Endothelial cell of umbilical vein (primary cell): ENCODE measurements around the gene ABCC5. TPM values are rescaled to one million over a fixed set of nuclear protein-coding genes. Genes with fewer than 3 reads are reported as not detected.

ENCODE experiments used
- BruUV-seq: library from RNA; stranded (reverse); fragments of 400-500 nt; replicated peaks from 2 replicates; lab custom pipeline; 2021; lab: Mats Ljungman, UMichigan
- CTCF ChIA-PET: fragments of 300-600, 350-600 bp; sonication (Branson Sonifier 250); formaldehyde crosslinking; loops from one replicate; lab custom pipeline; 2021; ENCODE audit warnings: antibody characterized with exemption, inconsistent platforms; lab: Charles Lee
- POLR2A ChIA-PET: fragments of 300-600, 350-600 bp; sonication (Branson Sonifier 250); formaldehyde crosslinking; loops from one replicate; lab custom pipeline; 2021; ENCODE audit warnings: antibody characterized with exemption, inconsistent platforms; lab: Charles Lee
- DNase-seq: peaks from one replicate; pipeline ENCODE4 v3.0.0-alpha.2; 2011; ENCODE audit warnings: low read depth, low spot score
- FAIRE-seq: peaks from 2 replicates; lab custom pipeline; 2011; peaks lifted over from hg19 to GRCh38; lab: Jason Lieb, UNC
- H2AFZ ChIP-seq: 2 replicates; pipeline ENCODE4 v1.6.0; 2012; ENCODE audit warnings: low read depth, low read length, control low read depth, inconsistent platforms
- H3K27ac ChIP-seq: 2 replicates; pipeline ENCODE4 v1.5.1; 2011; ENCODE audit warnings: low read depth, mild to moderate bottlenecking, control low read depth, low read length, moderate library complexity; ENCODE audit not compliant: insufficient read depth
- H3K27me3 ChIP-seq, 2 experiments: 2 replicates each; pipeline versions ENCODE4 v1.6.0 to v1.6.1; 2011; ENCODE audit warnings: low read length in 2 of 2, mixed read lengths in 1 of 2; ENCODE audit not compliant: control insufficient read depth in 2 of 2, insufficient read depth in 2 of 2
- H3K36me3 ChIP-seq, 2 experiments: 2 replicates in 1 of 2; 3 replicates in 1 of 2; pipeline ENCODE4 v1.5.1; 2011; ENCODE audit warnings: low read length in 2 of 2, mild to moderate bottlenecking in 1 of 2, moderate library complexity in 1 of 2; ENCODE audit not compliant: control insufficient read depth in 2 of 2, insufficient read depth in 2 of 2; ENCODE audit errors: extremely low read depth in 1 of 2
- H3K4me1 ChIP-seq: 3 replicates; pipeline ENCODE4 v1.5.1; 2011; ENCODE audit warnings: mild to moderate bottlenecking, low read length; ENCODE audit not compliant: control insufficient read depth, insufficient read depth; ENCODE audit errors: extremely low read depth
- H3K4me2 ChIP-seq: 2 replicates; pipeline ENCODE4 v1.6.1; 2011; ENCODE audit warnings: low read length, control low read depth, mixed read lengths; ENCODE audit not compliant: insufficient read depth
- H3K4me3 ChIP-seq, 3 experiments: fragments of 200-600 bp in 1 of 3; sonication (generic), shearing (Covaris generic) in 1 of 3; replicated peaks in 1 of 3; 2 replicates each; pipeline ENCODE4 v1.5.1; 2011 to 2016; ENCODE audit warnings: control low read depth in 3 of 3, low read length in 3 of 3, mild to moderate bottlenecking in 2 of 3, inconsistent platforms in 1 of 3, low read depth in 1 of 3, moderate library complexity in 1 of 3; ENCODE audit not compliant: insufficient read depth in 1 of 3
- H3K79me2 ChIP-seq: 2 replicates; pipeline ENCODE4 v1.6.0; 2012; ENCODE audit warnings: low read length, inconsistent platforms; ENCODE audit not compliant: control insufficient read depth, insufficient read depth
- H3K9ac ChIP-seq: replicated peaks from 2 replicates; pipeline ENCODE3; 2011; ENCODE audit warnings: low read length, control low read depth; ENCODE audit not compliant: insufficient read depth; ENCODE audit errors: extremely low read depth
- H3K9me1 ChIP-seq: replicated peaks from 3 replicates; pipeline ENCODE4 v1.6.0; 2011; ENCODE audit warnings: mild to moderate bottlenecking, low read length; ENCODE audit not compliant: control insufficient read depth, insufficient read depth; ENCODE audit errors: extremely low read depth
- H3K9me3 ChIP-seq: replicated peaks from 2 replicates; pipeline ENCODE4 v1.5.1; 2012; ENCODE audit warnings: low read length, inconsistent platforms; ENCODE audit not compliant: control insufficient read depth, insufficient read depth
- H4K20me1 ChIP-seq: replicated peaks from 2 replicates; pipeline ENCODE3; 2011; ENCODE audit warnings: mild to moderate bottlenecking, low read length; ENCODE audit not compliant: control insufficient read depth, insufficient read depth; ENCODE audit errors: extremely low read depth
- EZH2 ChIP-seq: IDR thresholded peaks from 2 replicates; pipeline ENCODE4 v1.6.1; 2012; ENCODE audit warnings: borderline replicate concordance, low read depth, mild to moderate bottlenecking, moderate library complexity, low read length, inconsistent platforms; ENCODE audit not compliant: severe bottlenecking
- FOS ChIP-seq: IDR thresholded peaks from 2 replicates; pipeline ENCODE4 v1.6.1; 2011; ENCODE audit warnings: mild to moderate bottlenecking, low read length, moderate library complexity, borderline replicate concordance; ENCODE audit not compliant: insufficient read depth
- GATA2 ChIP-seq: IDR thresholded peaks from 2 replicates; pipeline ENCODE4 v1.7.0; 2011; ENCODE audit warnings: low read depth, mild to moderate bottlenecking, moderate library complexity, mixed read lengths, low read length; ENCODE audit not compliant: insufficient read length, insufficient read depth
- JUN ChIP-seq: IDR thresholded peaks from 2 replicates; pipeline ENCODE4 v1.6.1; 2011; ENCODE audit warnings: borderline replicate concordance, low read depth; ENCODE audit not compliant: insufficient read length, insufficient read depth
- MAX ChIP-seq: IDR thresholded peaks from 2 replicates; pipeline ENCODE4 v1.6.1; 2011; ENCODE audit not compliant: insufficient read depth, insufficient read length
- MYC ChIP-seq: IDR thresholded peaks from one replicate; pipeline ENCODE4 v1.6.1; 2011; ENCODE audit warnings: mild to moderate bottlenecking, low read depth, low read length
- POLR2A ChIP-seq: IDR thresholded peaks from 2 replicates; pipeline ENCODE4 v1.6.1; 2012; ENCODE audit warnings: low read depth, mild to moderate bottlenecking, control low read depth, low read length
- POLR2AphosphoS5 ChIP-seq: IDR thresholded peaks from 2 replicates; pipeline ENCODE4 v1.6.1; 2012; ENCODE audit warnings: low read depth, mild to moderate bottlenecking, control low read depth, low read length, moderate library complexity; ENCODE audit not compliant: insufficient read depth
- dilution Hi-C: fragments of 300-500 bp; cut with MboI; formaldehyde crosslinking; loops from one replicate; pipeline ENCODE4 v1.15.0; 2019; ENCODE audit warnings: low sequenced_read_pairs; ENCODE audit not compliant: extremely low pct_ligation_motif_present
- intact Hi-C: fragments of 100-400 bp; cut with micrococcal nuclease; formaldehyde crosslinking; loops from one replicate; pipeline ENCODE4 v1.10.0; 2022
- polyA plus RNA-seq, 4 experiments: library from polyadenylated mRNA; depleted of rRNA in 3 of 4; stranded (reverse) in 3 of 4; unstranded in 1 of 4; fragments of >200 nt; gene quantifications; 2 replicates each; pipeline versions ENCODE4 v1.2.1 to v1.2.3, GENCODE V29; 2011 to 2012; ENCODE audit warnings: missing spikeins in 1 of 4
- total RNA-seq: library from RNA; stranded (reverse); gene quantifications from 2 replicates; pipeline ENCODE4 v1.2.3, GENCODE V29; 2021
- TF ChIP-seq, protein P1 (sequence below), 2 donors: IDR thresholded peaks; 1 replicate in 1 of 2; 2 replicates in 1 of 2; pipeline ENCODE4 v1.5.1; 2011; ENCODE audit warnings: low read length in 2 of 2, mild to moderate bottlenecking in 2 of 2, moderate library complexity in 2 of 2, control low read depth in 1 of 2, inconsistent platforms in 1 of 2, low read depth in 1 of 2; ENCODE audit not compliant: insufficient read depth in 1 of 2; ENCODE audit errors: extremely low read depth in 1 of 2

Gene ABCC5
- total and polyA plus RNA-seq, 2 donors (not counting 3 experiments of a cell fraction or from before 2014, with no cell fraction given) = 22.5 to 24.6 TPM

DNA sequence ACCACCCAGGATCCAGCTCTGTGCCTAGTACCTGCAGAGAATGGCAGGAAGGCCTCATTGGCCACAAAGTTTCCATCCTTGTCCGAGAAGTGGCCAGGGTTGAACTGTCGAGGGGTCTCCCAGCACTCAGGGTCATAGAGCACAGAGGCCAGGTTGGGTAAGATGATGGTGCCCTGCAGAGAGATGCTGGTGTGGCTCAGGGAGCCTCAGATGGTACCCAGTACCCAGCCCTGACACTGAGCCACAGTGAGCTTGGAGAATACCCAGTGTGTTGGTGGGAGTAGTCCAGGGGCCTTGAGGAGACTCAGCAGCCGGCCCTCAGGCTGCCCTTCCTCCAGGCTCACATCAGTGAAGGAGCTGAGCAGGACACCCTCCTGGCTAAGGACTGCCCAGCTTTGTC lies 121.5 kb downstream of the ABCC5 start:
- dilution Hi-C loops = no loop called here
- intact Hi-C loops = no loop called here
- Histone ChIP-seq H4K20me1 (no peaks in the 10 kb centered on the region), H3K9me1 (no peaks in the 10 kb centered on the region), H3K9ac (no peak overlapping the region), H3K4me1 (no peaks in the 10 kb centered on the region), H3K36me3 (no peaks in the 10 kb centered on the region), H2AFZ (no peak overlapping the region), H3K4me2 (no peak overlapping the region), H3K79me2 (no peaks in the 10 kb centered on the region), H3K27me3 (peaks cover 6 to 13% of the 10 kb centered on the region in 2 experiments), H3K27ac (no peak overlapping the region), H3K9me3 (no peaks in the 10 kb centered on the region), H3K4me3 (no peak overlapping the region)
- ChIA-PET POLR2A (no interaction called here), CTCF (interaction anchor here (0.7 to 4.8 kb wide), 33 partner anchors 9 to 398 kb away, joined by 3 to 54 read pairs (median 5); partner anchors contain the start of genes ABCC5, ABCF3, EEF1AKMT4 and EIF2B5)
- TF ChIP-seq POLR2AphosphoS5 (no peak), EZH2 (no peak), FOS (no peak), GATA2 (no peak), JUN (no peak), MYC (no peak), POLR2A (no peak), MAX (no peak)
- TF ChIP-seq, protein P1, sequence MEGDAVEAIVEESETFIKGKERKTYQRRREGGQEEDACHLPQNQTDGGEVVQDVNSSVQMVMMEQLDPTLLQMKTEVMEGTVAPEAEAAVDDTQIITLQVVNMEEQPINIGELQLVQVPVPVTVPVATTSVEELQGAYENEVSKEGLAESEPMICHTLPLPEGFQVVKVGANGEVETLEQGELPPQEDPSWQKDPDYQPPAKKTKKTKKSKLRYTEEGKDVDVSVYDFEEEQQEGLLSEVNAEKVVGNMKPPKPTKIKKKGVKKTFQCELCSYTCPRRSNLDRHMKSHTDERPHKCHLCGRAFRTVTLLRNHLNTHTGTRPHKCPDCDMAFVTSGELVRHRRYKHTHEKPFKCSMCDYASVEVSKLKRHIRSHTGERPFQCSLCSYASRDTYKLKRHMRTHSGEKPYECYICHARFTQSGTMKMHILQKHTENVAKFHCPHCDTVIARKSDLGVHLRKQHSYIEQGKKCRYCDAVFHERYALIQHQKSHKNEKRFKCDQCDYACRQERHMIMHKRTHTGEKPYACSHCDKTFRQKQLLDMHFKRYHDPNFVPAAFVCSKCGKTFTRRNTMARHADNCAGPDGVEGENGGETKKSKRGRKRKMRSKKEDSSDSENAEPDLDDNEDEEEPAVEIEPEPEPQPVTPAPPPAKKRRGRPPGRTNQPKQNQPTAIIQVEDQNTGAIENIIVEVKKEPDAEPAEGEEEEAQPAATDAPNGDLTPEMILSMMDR (IDR thresholded peaks at IDR 0.05; ENCODE audit: extremely low read depth in 1 of 2, insufficient read depth in 1 of 2, low read depth in 1 of 2, low read length in 2 of 2) = no peak
- FAIRE-seq = no peak
- no TSS peak for BruUV-seq
- DNase-seq = no peak
